ENCODE results near the gene UNC13C.
"Not testable (repeated sequence)": the region's sequence is repeated elsewhere in the genome, so short reads cannot be mapped to it uniquely, and the experiment has no call there.

UNC13C gene

GRCh38 chr15:54304321-54304720 lies 326.1 kb downstream of the UNC13C start:
- no peak for DNase-seq (ENCODE audit: low read depth in 2 of 2)

DNA sequence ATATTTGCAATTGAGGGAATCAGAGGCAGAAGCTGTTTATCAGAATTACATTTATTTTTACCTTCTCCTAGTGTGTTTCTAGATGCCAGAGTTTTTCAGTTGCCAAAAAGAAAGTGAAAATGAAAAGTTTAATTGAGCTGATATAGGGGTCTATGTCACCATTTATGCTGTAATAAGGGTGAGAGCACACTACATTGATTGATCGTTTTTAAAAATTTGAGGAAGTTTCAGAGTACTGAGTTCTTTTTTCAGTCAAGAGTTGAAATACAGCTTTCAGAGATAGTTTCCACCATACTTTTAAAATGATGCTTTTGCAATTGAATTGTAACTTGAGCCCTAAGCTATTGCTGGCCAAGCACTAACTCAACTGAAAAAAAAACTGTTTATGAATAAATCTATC lies 326.9 kb downstream of the UNC13C start:
- no peak for DNase-seq (ENCODE audit: low read depth in 2 of 2)

DNA sequence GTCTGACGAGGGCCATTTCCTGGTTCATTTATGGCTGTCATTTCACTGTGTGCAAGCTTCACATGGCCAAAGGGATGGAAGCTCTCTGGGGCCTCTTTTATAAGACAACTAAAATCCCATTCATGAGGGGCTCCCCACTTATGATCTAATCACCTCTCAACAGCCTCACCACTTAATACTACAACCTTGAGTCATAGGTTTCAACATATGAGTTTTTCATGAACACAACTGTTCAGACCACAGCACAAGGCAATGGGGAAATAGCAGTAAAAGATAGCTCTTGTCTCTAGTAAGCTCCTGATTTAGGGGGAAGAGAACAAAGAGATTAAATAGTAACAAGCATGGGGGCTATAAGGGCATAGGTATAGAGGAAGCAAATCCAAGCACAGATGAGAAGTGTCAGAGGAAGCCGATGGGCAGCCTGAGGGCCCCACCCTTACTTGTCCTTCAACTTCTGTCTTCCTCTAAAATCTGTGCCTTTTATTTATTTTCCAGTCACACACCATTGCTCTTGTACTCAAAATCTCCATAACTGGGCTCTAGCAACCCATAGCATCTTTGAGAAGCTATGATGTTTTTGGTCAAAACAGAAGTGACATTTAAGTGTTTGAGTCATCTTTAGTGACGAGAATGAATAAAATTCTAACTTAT lies 329.1 kb downstream of the UNC13C start:
- no peak for DNase-seq (ENCODE audit: low read depth in 2 of 2)

- DNase-seq (ENCODE audit: low read depth in 2 of 2) = no peak
Observed at GRCh38 chr15:54307926-54308325, 329.7 kb downstream of the UNC13C start.

- no peak for DNase-seq (ENCODE audit: low read depth in 2 of 2)
Observed at GRCh38 chr15:54312528-54312927, 334.3 kb downstream of the UNC13C start.

DNA sequence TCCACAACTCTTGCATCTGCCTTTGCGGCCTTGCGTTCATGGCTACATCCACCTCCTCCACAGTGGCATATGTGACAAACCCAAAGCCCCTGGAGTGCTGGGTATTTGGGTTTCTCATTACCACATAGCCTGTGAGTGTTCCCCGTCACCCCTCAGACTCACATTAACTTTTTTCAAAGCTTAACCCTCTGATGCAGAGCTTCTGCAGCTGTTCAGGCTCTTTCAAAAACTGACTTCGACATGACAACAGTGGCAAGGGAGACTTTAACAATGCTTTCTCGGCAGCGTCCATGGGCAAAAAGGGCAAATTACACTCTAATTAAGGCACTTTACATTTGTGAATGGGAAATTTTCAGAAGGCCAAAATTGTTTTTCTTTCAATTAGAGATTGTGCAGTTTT lies 343.2 kb downstream of the UNC13C start:
- DNase-seq (ENCODE audit: low read depth in 2 of 2) = no peak

DNA sequence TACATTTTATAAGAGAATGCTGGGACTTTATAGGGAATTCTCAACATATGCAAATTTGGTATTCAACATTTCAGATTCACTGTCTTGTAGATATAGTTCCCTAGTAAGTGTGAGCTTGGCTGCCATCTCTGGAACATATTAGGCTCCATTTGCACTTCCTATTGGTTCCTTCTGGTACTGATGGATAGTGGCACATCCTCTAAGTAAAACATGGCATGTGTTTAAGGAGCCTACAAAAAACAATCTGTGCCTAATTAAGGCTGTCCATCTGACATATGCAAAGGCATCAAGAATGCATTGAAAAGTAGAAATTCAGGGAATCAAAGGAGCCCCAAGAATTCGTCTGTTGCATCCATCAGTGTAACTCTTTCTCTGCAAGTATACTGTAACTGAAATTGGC lies 344.1 kb downstream of the UNC13C start:
- no peak for DNase-seq (ENCODE audit: low read depth in 2 of 2)

- no peak for DNase-seq (ENCODE audit: low read depth in 2 of 2)
Observed at GRCh38 chr15:54345301-54345700, 367.1 kb downstream of the UNC13C start.

GRCh38 chr15:54345827-54346226 lies 367.6 kb downstream of the UNC13C start:
- DNase-seq (ENCODE audit: low read depth in 2 of 2) = no peak

DNA sequence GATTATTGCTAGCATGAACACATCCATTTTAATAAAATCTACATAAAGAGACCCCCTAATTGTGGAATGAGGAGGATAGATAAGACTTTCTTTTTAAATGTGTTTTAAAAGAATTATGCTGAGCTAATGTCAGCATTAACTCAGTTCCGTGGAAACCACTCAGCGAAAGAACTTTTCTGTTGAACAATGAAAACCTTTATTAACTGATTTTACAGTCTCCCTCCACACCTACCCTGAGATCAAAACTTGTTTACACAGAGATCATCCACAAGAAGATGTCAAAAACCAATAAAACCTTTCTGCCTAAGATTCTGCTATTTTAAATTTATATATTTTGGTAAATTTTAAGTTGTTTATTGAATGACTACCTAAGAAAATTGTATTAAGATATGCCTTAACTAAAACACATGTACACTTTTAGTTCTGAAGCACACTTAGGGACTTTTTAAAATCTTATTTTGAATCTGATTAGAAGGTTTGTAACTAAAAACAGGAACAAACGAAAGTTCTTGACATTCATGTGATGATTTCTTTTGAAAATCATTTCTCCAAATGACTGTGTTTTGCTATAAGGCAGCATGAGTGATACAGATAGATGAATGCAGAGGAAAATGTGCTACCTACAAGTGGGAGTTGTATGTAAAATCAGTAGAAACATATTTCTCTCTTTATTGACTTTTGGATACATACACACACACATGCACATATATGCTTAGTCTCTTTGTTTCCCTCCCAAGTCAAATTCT lies 369.0 kb downstream of the UNC13C start:
- DNase-seq (ENCODE audit: low read depth in 2 of 2) = no peak

DNA sequence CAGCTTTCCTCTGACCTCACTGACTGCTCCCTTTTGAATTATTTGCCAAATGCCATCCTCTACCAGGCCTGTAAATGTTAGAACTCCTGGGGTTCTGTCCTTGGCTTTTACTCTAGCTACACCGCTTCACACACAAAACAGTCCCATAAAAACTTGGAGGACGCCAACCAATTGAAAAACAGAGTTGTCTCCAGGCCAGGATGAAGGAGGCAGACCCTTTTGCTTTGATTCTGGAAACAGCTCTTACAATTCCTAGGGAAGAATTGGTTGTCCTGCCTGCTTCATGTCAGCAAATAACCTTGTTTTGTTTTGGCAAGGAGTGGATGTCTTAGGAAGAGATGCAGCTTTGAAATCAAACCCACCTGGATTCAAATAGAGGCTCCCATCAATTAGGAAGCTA lies 375.5 kb downstream of the UNC13C start:
- DNase-seq (ENCODE audit: low read depth in 2 of 2) = no peak

DNA sequence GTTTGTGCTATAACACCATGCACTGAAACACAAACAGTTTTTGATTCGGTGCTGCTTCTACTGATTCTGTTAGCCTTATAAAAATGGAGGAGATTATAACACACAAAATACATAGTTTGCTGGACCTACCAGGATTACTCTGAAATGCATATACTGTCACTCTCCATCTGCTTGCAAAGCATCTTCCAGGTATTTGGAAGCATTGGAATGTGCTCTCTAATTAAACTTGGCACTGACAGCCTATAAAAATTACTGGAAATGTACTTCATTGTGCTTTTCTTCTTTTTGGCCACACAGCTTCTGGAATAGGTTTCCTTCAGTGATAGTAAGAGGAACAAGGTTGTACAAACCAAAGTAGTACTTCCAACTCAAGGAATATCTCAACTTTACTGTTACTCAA lies 376.1 kb downstream of the UNC13C start:
- no peak for DNase-seq (ENCODE audit: low read depth in 2 of 2)

GRCh38 chr15:54364961-54365360 lies 386.7 kb downstream of the UNC13C start:
- no peak for DNase-seq (ENCODE audit: low read depth in 2 of 2)

GRCh38 chr15:54373332-54373731 lies 395.1 kb downstream of the UNC13C start:
- no peak for DNase-seq (ENCODE audit: low read depth in 2 of 2)

- DNase-seq (ENCODE audit: low read depth in 2 of 2) = no peak
Observed at GRCh38 chr15:54374184-54374952, 396.1 kb downstream of the UNC13C start.

DNA sequence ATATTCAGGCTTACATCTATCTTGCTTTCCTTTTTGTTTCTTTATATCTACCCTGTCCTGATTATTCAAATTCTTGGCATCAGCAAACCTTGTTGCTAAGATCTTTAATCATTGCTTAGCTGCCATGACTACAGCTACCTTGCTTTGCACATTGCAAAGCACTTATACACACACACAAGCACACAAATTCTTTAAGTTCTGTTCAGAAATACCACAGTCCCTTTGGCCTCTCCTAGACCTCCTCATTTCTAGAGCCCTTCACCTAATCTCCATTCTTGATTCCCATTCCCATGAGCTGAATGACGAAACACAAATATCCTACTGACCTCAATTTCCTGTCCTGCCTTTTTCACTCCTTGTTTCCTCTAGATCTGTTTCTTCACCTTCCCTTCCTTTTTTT lies 409.6 kb downstream of the UNC13C start:
- DNase-seq (ENCODE audit: low read depth in 2 of 2) = no peak

GRCh38 chr15:54388746-54389145 lies 410.5 kb downstream of the UNC13C start:
- no peak for DNase-seq (ENCODE audit: low read depth in 2 of 2)

DNA sequence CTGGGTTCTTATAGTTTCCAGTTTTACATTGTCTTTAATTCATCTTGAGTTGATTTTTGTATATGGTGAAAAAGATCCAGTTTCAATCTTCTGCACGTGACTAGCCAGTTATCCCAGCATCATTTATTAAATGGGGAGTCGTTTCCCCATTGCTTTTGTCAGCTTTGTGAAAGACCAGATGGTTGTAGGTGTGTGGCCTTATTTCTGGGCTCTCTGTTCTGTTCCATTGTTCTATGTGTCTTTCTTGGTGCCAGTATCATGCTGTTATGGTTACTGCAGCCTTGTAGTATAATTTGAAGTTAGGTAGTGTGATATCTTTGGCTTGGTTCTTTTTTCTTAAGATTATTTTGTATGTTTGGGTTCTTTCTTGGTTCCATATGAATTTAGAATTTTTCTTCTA lies 432.2 kb downstream of the UNC13C start:
- no peak for DNase-seq (ENCODE audit: low read depth in 2 of 2)

- DNase-seq (ENCODE audit: low read depth in 2 of 2) = no peak
Observed at GRCh38 chr15:54424171-54424570, 445.9 kb downstream of the UNC13C start.

DNA sequence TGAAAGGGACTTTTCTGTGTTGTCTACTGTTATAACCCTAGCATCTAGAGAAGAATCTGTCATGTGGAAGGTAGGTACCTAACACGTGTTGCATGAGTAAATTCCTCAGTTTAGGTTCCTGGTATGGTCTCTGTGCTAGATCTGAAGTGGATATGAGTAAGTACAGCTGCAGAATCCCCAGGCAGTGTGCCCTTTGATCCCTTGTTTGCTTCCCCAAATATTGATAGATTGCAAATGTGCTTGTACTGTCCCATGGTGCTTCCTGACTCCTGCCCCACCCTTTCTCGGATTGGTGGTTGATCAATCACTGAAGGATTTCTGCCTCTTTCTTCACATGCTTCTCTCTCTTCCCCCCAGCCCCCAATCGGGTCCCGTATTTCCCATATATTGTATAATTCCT lies 450.4 kb downstream of the UNC13C start:
- no peak for DNase-seq (ENCODE audit: low read depth in 2 of 2)

GRCh38 chr15:54450288-54450687 lies 472.0 kb downstream of the UNC13C start:
- not testable (repeated sequence) for DNase-seq (ENCODE audit: low read depth in 2 of 2)

DNA sequence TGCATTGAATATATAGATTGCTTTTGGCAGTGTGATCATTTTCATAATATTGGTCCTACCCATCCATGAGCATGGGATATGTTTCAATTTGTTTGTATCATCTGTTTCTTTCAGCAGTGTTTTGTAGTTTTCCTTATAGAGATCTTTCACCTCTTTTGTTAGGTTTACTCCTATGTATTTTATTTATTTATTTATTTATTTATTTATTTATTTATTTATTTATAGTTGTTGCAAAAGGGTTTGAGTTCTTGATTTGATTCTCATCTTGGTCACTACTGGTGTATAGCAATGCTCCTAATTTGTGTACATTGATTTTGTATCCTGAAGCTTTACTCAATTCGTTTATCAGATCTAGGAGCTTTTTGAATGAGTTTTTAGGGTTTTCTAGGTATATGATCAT lies 478.2 kb downstream of the UNC13C start:
- no peak for DNase-seq (ENCODE audit: low read depth in 2 of 2)

- no peak for DNase-seq (ENCODE audit: low read depth in 2 of 2)
Observed at GRCh38 chr15:54462511-54462913, 484.3 kb downstream of the UNC13C start.
